Stimulated activated naive CD4-positive, alpha-beta T cell treated with Interleukin-2 at 50 U/mL for 16 hours (primary cell): ENCODE data around the gene ADD3.
A peak's percentile ranks its signal among the peaks of the same experiment; 100 is the strongest.
"Not testable (repeated sequence)": the region's sequence is repeated elsewhere in the genome, so short reads cannot be mapped to it uniquely, and the experiment has no call there.

Source experiments
- DNase-seq: peaks from one replicate; lab custom pipeline; 2025; lab: John Stamatoyannopoulos, UW

Gene ADD3

GRCh38 chr10:109977382-109977806 is 30.4 kb upstream of the ADD3 start:
- no peak for DNase-seq

- DNase-seq: peak; percentile 50
These were observed 29.3 kb upstream of the ADD3 start for GRCh38 chr10:109978481-109978880.

- no peak for DNase-seq
These were observed 28.6 kb upstream of the ADD3 start for GRCh38 chr10:109979215-109979614.

DNA sequence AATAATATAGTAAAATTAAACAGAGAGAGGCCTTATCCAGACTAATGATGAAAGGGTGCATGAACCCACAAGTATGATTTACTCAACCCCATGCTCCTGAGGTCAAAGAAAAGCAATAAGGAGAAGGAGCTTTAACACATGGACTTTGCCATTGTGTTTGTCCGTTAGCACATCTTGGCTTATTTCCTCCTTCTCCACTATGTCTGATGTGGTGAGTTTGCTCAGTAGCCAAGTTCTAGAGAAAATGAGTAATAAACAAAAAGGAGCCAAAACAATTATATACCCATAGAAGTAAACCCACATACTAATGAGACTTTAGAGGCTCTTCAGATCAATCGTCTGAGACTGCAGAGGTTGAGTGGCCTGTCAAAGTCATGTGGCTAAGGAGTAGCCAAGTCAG is 26.1 kb upstream of the ADD3 start:
- DNase-seq: no peak

DNA sequence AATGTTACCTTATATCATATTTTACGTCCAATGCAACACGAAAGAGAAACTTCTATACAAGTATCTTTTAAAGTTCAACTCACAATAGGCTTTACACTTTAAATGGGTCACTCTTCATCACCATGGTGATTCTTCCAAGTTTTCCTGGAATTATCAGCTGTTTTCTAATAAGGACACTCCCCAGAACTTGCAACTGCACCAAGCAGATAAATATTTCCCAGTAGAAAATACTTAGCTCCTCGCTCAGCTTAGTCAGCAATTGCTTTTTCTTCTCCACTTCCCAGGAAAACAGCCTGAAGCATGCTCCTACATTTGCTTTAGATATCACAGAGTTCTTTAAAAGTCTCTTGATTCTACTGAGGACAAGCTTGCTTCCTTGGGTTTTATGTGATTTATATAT is 25.7 kb upstream of the ADD3 start:
- no peak for DNase-seq

GRCh38 chr10:109982812-109983211 is 25.0 kb upstream of the ADD3 start:
- DNase-seq: no peak

- no peak for DNase-seq
These were observed 23.8 kb upstream of the ADD3 start for GRCh38 chr10:109984013-109984412.

DNA sequence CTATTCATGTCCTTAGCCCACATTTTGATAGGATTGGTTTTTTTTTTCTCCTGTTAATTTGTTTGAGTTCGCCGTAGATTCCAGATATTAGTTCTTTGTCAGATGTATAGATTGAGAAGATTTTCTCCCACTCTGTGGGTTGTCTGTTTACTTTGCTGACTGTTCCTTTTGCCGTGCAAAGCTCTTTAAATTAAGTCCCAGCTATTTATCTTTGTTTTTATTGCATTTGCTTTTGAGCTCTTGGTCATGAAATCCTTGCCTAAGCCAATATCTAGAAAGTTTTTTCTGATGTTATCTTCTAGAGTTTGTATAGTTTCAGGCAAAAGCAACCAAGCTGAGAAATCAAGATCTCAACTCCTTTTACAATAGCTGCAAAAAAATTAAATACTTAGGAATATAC is 22.0 kb upstream of the ADD3 start:
- DNase-seq: not testable (repeated sequence)

DNA sequence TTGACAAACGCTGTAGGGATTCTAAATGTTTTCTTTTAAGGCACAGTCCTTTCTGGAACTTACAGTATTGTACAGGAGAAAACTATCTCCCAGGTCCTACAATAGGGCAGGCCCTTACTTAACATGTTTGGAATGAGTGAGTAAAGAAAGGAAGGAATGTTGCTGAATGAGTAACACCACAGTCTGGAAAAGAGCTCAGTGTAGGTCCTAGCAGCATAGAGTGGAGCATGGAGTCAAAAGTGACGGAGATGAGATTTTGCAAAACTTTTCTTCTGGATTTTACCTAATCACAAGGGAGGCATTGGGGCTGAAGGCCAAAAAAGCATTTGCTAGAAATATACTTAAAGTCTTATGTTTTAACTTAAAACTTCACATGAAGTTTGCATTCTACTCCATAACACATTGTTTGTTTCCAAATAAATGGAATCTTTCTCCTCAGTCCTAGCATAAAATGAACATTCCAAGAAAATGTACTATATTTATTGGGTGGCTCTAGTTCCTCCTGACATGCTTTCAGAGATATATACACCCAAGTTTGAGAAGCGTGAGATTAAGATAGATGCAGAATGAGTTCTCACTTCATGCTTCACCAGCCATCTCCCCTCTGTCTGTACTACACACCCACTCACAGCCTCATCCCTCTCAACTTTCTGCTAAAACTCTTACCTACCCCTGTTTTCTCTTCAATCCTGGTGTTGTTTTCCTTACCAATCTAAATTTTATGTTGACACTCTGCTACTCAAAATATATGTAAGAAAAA is 20.2 kb upstream of the ADD3 start:
- DNase-seq: no peak

DNA sequence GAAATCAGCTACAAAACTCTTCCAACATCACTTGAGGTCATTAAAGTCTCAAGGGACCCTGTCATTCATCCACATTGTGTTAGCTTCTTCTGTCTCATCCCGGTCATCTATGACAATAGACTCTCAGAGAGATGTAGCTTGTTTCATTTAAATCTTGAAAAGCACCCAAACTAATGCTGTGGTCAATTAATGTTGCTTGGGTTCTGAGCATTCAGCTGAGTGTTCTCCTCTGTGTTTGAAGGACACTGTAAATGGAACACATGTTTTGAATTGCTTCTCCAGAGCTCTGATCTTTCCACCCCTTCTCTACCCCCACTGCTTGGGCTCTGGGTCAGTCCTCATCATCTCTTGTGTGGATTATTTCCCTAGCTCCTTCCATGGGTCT is 19.6 kb upstream of the ADD3 start:
- DNase-seq: no peak

- DNase-seq: no peak
These were observed 16.4 kb upstream of the ADD3 start for GRCh38 chr10:109991266-109991855.

DNA sequence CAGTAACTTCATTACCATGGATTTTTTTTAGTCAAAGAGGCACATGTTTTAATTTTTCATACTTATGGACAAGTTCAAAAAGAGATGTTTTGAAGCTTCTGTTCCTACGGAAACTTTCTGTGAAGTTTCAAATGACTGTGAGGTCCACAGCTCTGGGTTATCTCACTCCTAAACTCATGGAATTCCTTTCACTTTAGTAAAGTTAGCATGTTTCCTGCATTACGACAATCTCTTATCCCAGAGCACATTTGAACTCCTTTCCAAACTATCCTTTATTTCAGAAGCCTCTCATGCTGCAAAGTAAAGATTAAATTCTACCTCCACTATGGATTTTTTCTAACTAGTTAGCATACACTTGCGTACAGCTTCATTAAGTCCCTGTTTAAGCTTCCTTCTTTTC is 15.3 kb upstream of the ADD3 start:
- DNase-seq: no peak

GRCh38 chr10:109993551-109994330 is 14.0 kb upstream of the ADD3 start:
- no peak for DNase-seq

DNA sequence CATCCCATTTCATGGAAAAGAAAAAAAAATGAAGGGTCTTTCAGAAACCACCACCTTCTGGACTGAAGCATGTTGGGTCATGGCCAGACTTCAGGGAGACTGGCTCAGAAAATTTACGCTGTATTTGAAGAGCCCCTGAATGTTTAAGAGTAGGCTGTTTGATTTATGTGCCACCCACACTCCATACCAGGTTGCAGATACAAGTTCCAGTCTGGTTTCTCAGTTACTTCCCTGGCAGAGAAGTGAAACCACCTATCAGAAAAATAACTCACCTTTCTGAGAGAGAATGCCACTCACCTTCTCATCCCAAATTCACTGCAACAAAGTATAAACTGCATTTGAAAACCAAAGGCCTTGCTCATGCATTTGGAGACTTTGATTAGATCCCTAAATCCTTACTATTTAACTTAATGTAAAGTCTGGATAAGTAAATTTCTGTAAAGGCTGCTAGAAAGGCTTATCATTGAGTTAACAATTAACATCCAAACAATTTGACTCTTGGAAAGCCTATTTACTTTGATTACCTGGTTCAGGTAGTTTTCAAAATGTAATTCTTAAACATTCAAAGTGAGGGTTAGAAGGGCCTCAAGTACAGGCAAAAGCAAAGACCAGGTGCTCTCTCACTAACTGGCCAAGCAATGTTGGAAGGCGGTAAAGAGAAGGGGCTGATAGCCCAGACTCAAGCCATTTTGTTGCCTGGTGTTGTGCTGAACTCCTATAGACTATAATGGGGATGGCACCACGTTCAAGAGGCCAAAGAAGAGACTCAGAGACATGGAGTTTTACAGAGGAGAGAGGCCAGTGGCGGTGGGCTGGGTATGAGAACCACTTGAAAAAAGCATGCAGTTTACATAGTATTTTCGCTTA is 12.8 kb upstream of the ADD3 start:
- no peak for DNase-seq

DNA sequence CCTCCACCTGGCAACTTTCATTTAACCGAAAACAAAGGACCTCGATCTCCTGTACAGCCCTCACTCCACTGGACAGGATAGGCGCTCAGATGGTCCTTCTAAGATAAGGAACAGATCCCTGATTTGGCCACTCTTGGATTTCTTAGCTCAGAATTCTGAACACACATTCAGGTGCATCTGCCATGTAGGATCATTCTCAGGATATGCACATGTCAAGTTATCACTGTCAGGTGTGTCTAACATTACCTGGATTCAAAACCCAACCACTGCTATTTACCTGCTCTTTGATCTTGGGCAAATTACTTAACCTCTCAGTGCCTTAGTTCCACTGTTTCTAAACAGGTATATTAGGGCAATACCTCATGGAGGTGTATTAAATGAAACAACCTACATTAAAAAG is 12.2 kb upstream of the ADD3 start:
- no peak for DNase-seq

- DNase-seq: no peak
These were observed 11.6 kb upstream of the ADD3 start for GRCh38 chr10:109996225-109996624.

- no peak for DNase-seq
These were observed 11.0 kb upstream of the ADD3 start for GRCh38 chr10:109996766-109997171.

DNA sequence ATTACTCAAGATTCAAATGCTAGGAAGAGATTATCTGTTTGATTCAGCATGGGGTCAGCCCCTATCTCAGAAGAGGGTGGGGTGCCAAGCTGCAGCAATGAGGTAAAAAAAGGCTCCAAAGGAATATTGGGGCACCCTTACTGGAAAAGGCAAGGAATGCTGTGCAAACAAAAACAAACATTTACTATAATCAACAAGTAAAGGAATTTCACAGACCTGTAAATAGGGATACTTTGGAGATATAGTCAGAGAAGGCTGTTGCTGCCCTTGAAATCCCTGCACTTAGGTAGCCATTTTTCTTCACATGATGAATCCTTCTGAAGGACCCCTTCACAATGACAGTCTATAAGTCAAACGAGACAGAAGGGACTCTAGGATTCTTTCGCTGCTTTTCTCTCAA is 10.6 kb upstream of the ADD3 start:
- no peak for DNase-seq

DNA sequence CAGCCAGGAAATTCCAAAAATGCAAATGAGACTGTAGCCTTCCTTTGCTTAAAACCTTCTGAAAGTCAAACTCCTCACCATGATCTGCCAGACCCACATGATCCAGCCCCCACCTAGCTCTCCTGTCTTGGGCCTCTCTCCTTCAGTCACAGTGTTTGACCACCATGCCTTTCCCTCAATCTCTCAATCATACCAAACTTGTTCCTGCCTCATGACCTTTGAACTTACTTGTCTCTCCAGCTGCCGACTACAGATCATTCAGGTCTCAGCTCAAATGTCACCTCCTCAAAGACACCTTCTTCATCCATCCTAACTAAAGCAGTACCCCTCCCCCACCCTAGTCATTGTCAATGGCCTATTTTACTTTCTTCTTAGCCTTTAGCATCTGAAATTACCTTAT is 9.3 kb upstream of the ADD3 start:
- no peak for DNase-seq

- no peak for DNase-seq
These were observed 4.8 kb upstream of the ADD3 start for GRCh38 chr10:110002801-110003523.

DNA sequence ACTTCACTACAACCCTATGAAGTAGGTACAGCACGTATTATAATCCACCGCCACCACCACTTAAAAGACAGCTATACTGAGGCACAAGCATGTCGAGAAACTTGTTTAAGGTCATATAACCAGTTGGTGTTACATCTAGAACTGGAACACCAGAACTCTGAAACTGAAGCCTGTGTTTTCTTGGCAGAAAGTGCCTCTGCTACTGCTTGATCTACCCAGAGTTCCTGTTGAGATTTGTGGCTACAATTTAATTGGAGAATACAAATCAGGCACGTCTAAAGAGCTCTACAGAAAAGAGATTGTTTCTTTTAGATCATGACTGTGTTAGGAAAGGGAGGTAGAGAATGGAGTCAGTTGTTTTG is 4.3 kb upstream of the ADD3 start:
- no peak for DNase-seq

- no peak for DNase-seq
These were observed 2.1 kb upstream of the ADD3 start for GRCh38 chr10:110005719-110006118.
